GM19099 (cell line): Measurements from ENCODE around the gene TBX6.

Experiments used
- POLR2A ChIP-seq: IDR thresholded peaks from 3 replicates; pipeline ENCODE4 v1.6.1; 2011; ENCODE audit warnings: low read depth; ENCODE audit not compliant: insufficient read length; ENCODE audit errors: extremely low read depth

The TBX6 gene

GRCh38 chr16:30046178-30046577 is 45.5 kb downstream of the TBX6 start:
- no peak for TF ChIP-seq POLR2A

DNA sequence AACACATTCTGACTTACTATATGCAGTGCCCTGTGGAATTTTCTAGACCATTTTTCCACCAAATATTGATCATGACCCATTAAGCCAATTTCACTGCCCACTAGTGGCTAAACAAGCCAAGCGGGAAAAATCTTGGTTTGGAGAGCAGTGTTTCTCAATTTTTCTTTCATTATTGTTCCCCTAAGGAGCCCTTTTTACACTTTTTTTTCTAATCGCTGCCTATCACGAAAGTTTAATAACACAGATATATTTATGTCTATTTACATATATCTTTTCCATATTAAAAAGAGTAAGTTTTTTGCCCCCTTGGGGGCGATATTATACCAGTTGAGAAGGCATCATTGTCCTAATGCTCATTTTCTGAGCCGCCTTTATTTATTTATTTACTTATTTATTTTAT is 49.9 kb downstream of the TBX6 start:
- no peak for TF ChIP-seq POLR2A

- no peak for TF ChIP-seq POLR2A
These were observed 51.5 kb downstream of the TBX6 start for GRCh38 chr16:30040221-30040620.
